IMR-90 (cell line): Measurements from ENCODE around the gene ALOX12B. TPM values are rescaled to one million over a fixed set of nuclear protein-coding genes. Genes with fewer than 3 reads are reported as not detected.

Experiments used
- ATAC-seq: fragments of 200-7000 bp; cut with Tn5 transposase; 2 replicates; pipeline ENCODE4 v1.9.1; 2020; ENCODE audit warnings: low read depth, mild to moderate bottlenecking, moderate library complexity
- BruUV-seq: library from RNA; stranded (reverse); fragments of 400-500 nt; replicated peaks from 2 replicates; lab custom pipeline; 2021; lab: Mats Ljungman, UMichigan
- CTCF ChIA-PET: fragments of 300-600 bp; formaldehyde crosslinking; extraction: SDS; loops from one replicate; lab custom pipeline; 2021; ENCODE audit warnings: antibody characterized with exemption; lab: Yijun Ruan, JAX
- POLR2A ChIA-PET: fragments of 300-600 bp; sonication (Branson Sonifier 250); formaldehyde crosslinking; loops from one replicate; lab custom pipeline; 2022; ENCODE audit warnings: antibody characterized with exemption; ENCODE audit not compliant: unreplicated experiment; lab: Charles Lee
- DNase-seq: peaks from one replicate; pipeline ENCODE4 v3.0.0; 2013
- H2AFZ ChIP-seq: replicated peaks from 2 replicates; pipeline ENCODE3; 2013; ENCODE audit warnings: low read length, mild to moderate bottlenecking; ENCODE audit not compliant: poor library complexity
- H2AK5ac ChIP-seq: 2 replicates; pipeline ENCODE4 v1.6.1; 2013; ENCODE audit warnings: low read depth, low read length, inconsistent platforms
- H2AK9ac ChIP-seq: replicated peaks from 2 replicates; pipeline ENCODE3; 2013; ENCODE audit warnings: mild to moderate bottlenecking, low read depth, low read length, moderate library complexity; ENCODE audit not compliant: poor library complexity
- H2BK120ac ChIP-seq: 2 replicates; pipeline ENCODE4 v1.6.1; 2013; ENCODE audit warnings: low read depth, low read length, inconsistent platforms
- H2BK15ac ChIP-seq: 3 replicates; pipeline ENCODE4 v1.6.1; 2013; ENCODE audit warnings: low read depth, low read length, inconsistent platforms
- H2BK20ac ChIP-seq: 2 replicates; pipeline ENCODE4 v1.6.1; 2013; ENCODE audit warnings: low read depth, mild to moderate bottlenecking, inconsistent platforms, low read length, moderate library complexity
- H2BK5ac ChIP-seq: 2 replicates; pipeline ENCODE4 v1.6.1; 2013; ENCODE audit warnings: mild to moderate bottlenecking, low read depth, low read length, inconsistent platforms; ENCODE audit not compliant: poor library complexity, severe bottlenecking
- H3K14ac ChIP-seq: replicated peaks from 2 replicates; pipeline ENCODE4 v1.6.1; 2013; ENCODE audit warnings: low read depth, low read length, inconsistent platforms
- H3K18ac ChIP-seq: 2 replicates; pipeline ENCODE4 v1.6.1; 2013; ENCODE audit warnings: low read depth, low read length, control low read depth
- H3K23ac ChIP-seq: 2 replicates; pipeline ENCODE4 v1.6.1; 2013; ENCODE audit warnings: low read depth, low read length, inconsistent platforms
- H3K27ac ChIP-seq: 2 replicates; pipeline ENCODE4 v1.5.1; 2013; ENCODE audit warnings: mild to moderate bottlenecking, control low read depth, low read length; ENCODE audit not compliant: insufficient read depth
- H3K27me3 ChIP-seq: 2 replicates; pipeline ENCODE4 v1.6.1; 2013; ENCODE audit warnings: low read length; ENCODE audit not compliant: control insufficient read depth, insufficient read depth
- H3K36me3 ChIP-seq: 2 replicates; pipeline ENCODE4 v1.6.1; 2013; ENCODE audit warnings: low read length, mixed read lengths; ENCODE audit not compliant: control insufficient read depth, insufficient read depth
- H3K4ac ChIP-seq: 2 replicates; pipeline ENCODE4 v1.6.1; 2013; ENCODE audit warnings: low read depth, low read length, inconsistent platforms
- H3K4me1 ChIP-seq: 2 replicates; pipeline ENCODE4 v1.6.1; 2013; ENCODE audit warnings: low read length, mixed read lengths; ENCODE audit not compliant: control insufficient read depth, insufficient read depth
- H3K4me2 ChIP-seq: 2 replicates; pipeline ENCODE4 v1.6.1; 2013; ENCODE audit warnings: low read depth, mild to moderate bottlenecking, control low read depth, low read length, moderate library complexity
- H3K4me3 ChIP-seq: 2 replicates; pipeline ENCODE4 v1.5.1; 2013; ENCODE audit warnings: low read depth, mild to moderate bottlenecking, control low read depth, low read length, moderate library complexity; ENCODE audit not compliant: insufficient read depth
- H3K56ac ChIP-seq: 2 replicates; pipeline ENCODE4 v1.6.1; 2013; ENCODE audit warnings: low read length, inconsistent platforms; ENCODE audit not compliant: insufficient read depth; ENCODE audit errors: extremely low read depth
- H3K79me1 ChIP-seq, 2 experiments: 2 replicates each; pipeline ENCODE4 v1.6.1; 2013; ENCODE audit warnings: low read length in 2 of 2, inconsistent platforms in 1 of 2, low read depth in 1 of 2
- H3K9ac ChIP-seq: 2 replicates; pipeline ENCODE4 v1.6.1; 2013; ENCODE audit warnings: low read depth, low read length, control low read depth
- H3K9me1 ChIP-seq: 2 replicates; pipeline ENCODE4 v1.6.1; 2013; ENCODE audit warnings: low read length, inconsistent platforms; ENCODE audit not compliant: insufficient read depth
- H3K9me3 ChIP-seq: 2 replicates; pipeline ENCODE4 v1.6.1; 2013; ENCODE audit warnings: low read length; ENCODE audit not compliant: control insufficient read depth, insufficient read depth
- H4K20me1 ChIP-seq: 2 replicates; pipeline ENCODE4 v1.6.1; 2013; ENCODE audit warnings: low read length, inconsistent platforms; ENCODE audit not compliant: insufficient read depth
- H4K5ac ChIP-seq: 2 replicates; pipeline ENCODE4 v1.6.1; 2013; ENCODE audit warnings: mild to moderate bottlenecking, low read depth, low read length, control low read depth
- H4K8ac ChIP-seq, 2 experiments: 2 replicates each; pipeline ENCODE4 v1.6.1; 2013; ENCODE audit warnings: low read depth in 2 of 2, low read length in 2 of 2, control low read depth in 1 of 2, inconsistent platforms in 1 of 2
- H4K91ac ChIP-seq: 2 replicates; pipeline ENCODE4 v1.6.1; 2013; ENCODE audit warnings: low read depth, low read length, inconsistent platforms; ENCODE audit not compliant: insufficient read depth
- BHLHE40 ChIP-seq: fragments of 150-350 bp; IDR thresholded peaks from 2 replicates; pipeline ENCODE4 v1.6.1; 2016; ENCODE audit warnings: mild to moderate bottlenecking, low read depth, low read length
- CHD1 ChIP-seq: IDR thresholded peaks from 2 replicates; pipeline ENCODE4 v1.6.1; 2012; ENCODE audit warnings: low read depth, low read length, improper control_type of control experiment
- MAZ ChIP-seq: IDR thresholded peaks from 2 replicates; pipeline ENCODE4 v1.6.1; 2012; ENCODE audit warnings: low read depth, mild to moderate bottlenecking, low read length, improper control_type of control experiment, moderate library complexity, borderline replicate concordance
- MXI1 ChIP-seq: IDR thresholded peaks from 2 replicates; pipeline ENCODE4 v1.6.1; 2012; ENCODE audit warnings: low read depth, mild to moderate bottlenecking, low read length, moderate library complexity, borderline replicate concordance
- RAD21 ChIP-seq: IDR thresholded peaks from 2 replicates; pipeline ENCODE4 v1.6.1; 2012; ENCODE audit warnings: low read length, improper control_type of control experiment
- SMC3 ChIP-seq: fragments of 150-350 bp; IDR thresholded peaks from 2 replicates; pipeline ENCODE4 v1.6.1; 2016; ENCODE audit warnings: low read depth, mild to moderate bottlenecking, antibody characterized with exemption, low read length, moderate library complexity
- WGBS, 2 experiments: methylation state at CpG; one replicate each; pipeline versions ENCODE4 v1.1.5 to v1.1.7; 2013; ENCODE audit warnings: missing lambda C conversion rate in 2 of 2; ENCODE audit not compliant: insufficient read length in 1 of 2; ENCODE audit errors: extremely low coverage in 2 of 2; 5-methylcytosine and 5-hydroxymethylcytosine counted together
- dilution Hi-C: fragments of 300-500 bp; cut with HindIII; formaldehyde crosslinking; loops from one replicate; pipeline ENCODE4 v1.14.3; 2018; ENCODE audit warnings: low sequenced_read_pairs; ENCODE audit not compliant: unreplicated experiment
- in situ Hi-C: fragments of 300-500 bp; cut with MboI; formaldehyde crosslinking; loops from 3 replicates; pipeline ENCODE4 v1.14.3; 2019; ENCODE audit warnings: low sequenced_read_pairs, inconsistent platforms, mixed read lengths
- intact Hi-C: fragments of 100-400 bp; cut with micrococcal nuclease; formaldehyde crosslinking; loops from 2 replicates; pipeline ENCODE4 v1.10.0; 2022
- polyA plus RNA-seq, 3 experiments: library from polyadenylated mRNA; depleted of rRNA; stranded (reverse); fragments of >200 nt; gene quantifications; 2 replicates each; pipeline ENCODE4 v1.2.3, GENCODE V29; 2012; ENCODE audit warnings: low replicate concordance in 1 of 3
- total RNA-seq: library from RNA; depleted of rRNA; stranded (reverse); fragments of >200 nt; gene quantifications from 2 replicates; pipeline ENCODE4 v1.2.3, GENCODE V29; 2012

The ALOX12B gene
- total and polyA plus RNA-seq, 2 of the 4 experiments (the other 2 are of a cell fraction) = not detected

DNA sequence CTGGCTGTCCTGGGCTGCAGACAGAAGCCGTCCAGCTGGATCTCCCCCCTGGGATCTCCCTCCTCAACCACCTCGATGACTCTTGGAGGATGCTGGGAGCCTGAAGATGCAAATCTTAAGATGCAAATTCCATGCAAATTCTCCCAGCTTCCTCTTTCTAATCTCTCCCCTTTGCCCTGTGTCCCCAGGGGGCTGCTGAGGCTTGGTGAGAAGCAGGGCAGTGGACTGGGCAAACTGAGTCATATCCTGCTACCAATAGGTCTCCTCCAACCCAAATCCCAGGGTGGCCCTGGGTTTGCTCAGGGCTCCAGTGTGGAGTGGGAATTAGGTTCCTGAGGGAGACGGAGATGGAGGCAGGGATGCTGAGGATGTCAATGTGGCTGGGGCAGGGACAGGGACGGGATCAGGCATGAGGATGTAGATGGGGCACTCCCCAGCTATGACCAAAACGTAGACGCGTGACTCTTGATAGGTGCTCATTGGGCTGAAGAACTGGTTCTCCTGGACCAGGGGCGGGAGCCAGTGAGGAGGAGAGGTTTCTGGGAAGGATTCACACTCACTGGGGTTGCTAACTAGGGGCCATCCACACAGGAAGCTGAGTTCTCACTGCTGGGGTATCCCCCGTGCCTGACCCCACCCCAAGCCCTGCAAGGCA, 3.6 kb upstream of the ALOX12B start:
- H4K20me1 ChIP-seq = no peaks in the 10 kb centered on the region
- H3K23ac ChIP-seq = no peak overlapping the region
- no peak overlapping the region for H3K4me2 ChIP-seq
- 0% methylated on average over 1 of the region's 9 CpGs; no CpG with 5 or more reads in 1 of the 2 experiments for WGBS, 2 experiments
- H3K4me1 ChIP-seq = no peaks in the 10 kb centered on the region
- no peak overlapping the region for H4K8ac ChIP-seq
- BruUV-seq = no TSS peak
- no peak overlapping the region for H2BK5ac ChIP-seq
- H3K4ac ChIP-seq = no peak overlapping the region
- no peak overlapping the region for H3K14ac ChIP-seq
- no peaks in the 10 kb centered on the region for H3K9me3 ChIP-seq
- H3K56ac ChIP-seq = no peak overlapping the region
- H3K79me1 ChIP-seq = no peaks in the 10 kb centered on the region
- H2BK15ac ChIP-seq = no peak overlapping the region
- H3K36me3 ChIP-seq = no peaks in the 10 kb centered on the region
- no peak overlapping the region for H2BK20ac ChIP-seq
- in situ Hi-C loops (loop anchor here (25.0 kb wide), 2 partner anchors 221 to 671 kb away; partner anchors contain the start of genes ARHGEF15 and SPDYE4), intact Hi-C loops (no loop called here), dilution Hi-C loops (no loop called here)
- H4K91ac ChIP-seq = no peak overlapping the region
- H3K9ac ChIP-seq = no peak overlapping the region
- H4K5ac ChIP-seq = no peak overlapping the region
- POLR2A ChIA-PET = no interaction called here
- no peak overlapping the region for H2AFZ ChIP-seq
- H2AK5ac ChIP-seq = no peak overlapping the region
- H2BK120ac ChIP-seq = no peak overlapping the region
- peaks cover 78% of the 10 kb centered on the region for H3K27me3 ChIP-seq
- ATAC-seq = no peak
- H3K9me1 ChIP-seq = no peaks in the 10 kb centered on the region
- no peak overlapping the region for H3K18ac ChIP-seq
- DNase-seq = no peak
- TF ChIP-seq SMC3 (no peak), MXI1 (no peak), RAD21 (no peak), CHD1 (no peak), BHLHE40 (no peak), MAZ (no peak)
- no peak overlapping the region for H3K27ac ChIP-seq
- H2AK9ac ChIP-seq = peak overlapping the region; percentile 61
- CTCF ChIA-PET = no interaction called here
- no peak overlapping the region for H3K4me3 ChIP-seq
